Loucy (cell line): ENCODE data around the gene ERMN.

Experiments
- H2AFZ ChIP-seq: fragments of 200-600 bp; sonication (generic); 2 replicates; pipeline ENCODE4 v1.6.0; 2016; ENCODE audit warnings: antibody characterized with exemption, mild to moderate bottlenecking, low read length, moderate library complexity
- H3F3A ChIP-seq: fragments of 200-600 bp; 2 replicates; pipeline ENCODE4 v1.6.0; 2016; ENCODE audit warnings: antibody characterized with exemption, low read depth, mild to moderate bottlenecking
- H3K27me3 ChIP-seq: fragments of 200-600 bp; sonication (generic); 2 replicates; pipeline ENCODE4 v1.6.1; 2014; ENCODE audit warnings: low read length, mild to moderate bottlenecking; ENCODE audit not compliant: insufficient read depth, poor library complexity, severe bottlenecking
- H3K36me3 ChIP-seq: fragments of 200-600 bp; sonication (generic); 2 replicates; pipeline ENCODE4 v1.6.1; 2016; ENCODE audit warnings: low read length; ENCODE audit not compliant: insufficient read depth
- H3K4me1 ChIP-seq: fragments of 200-600 bp; sonication (generic); 2 replicates; pipeline ENCODE4 v1.5.1; 2014; ENCODE audit warnings: low read length, mild to moderate bottlenecking; ENCODE audit not compliant: insufficient read depth, poor library complexity, severe bottlenecking
- H3K4me2 ChIP-seq: fragments of 200-600 bp; sonication (generic); 2 replicates; pipeline ENCODE4 v1.6.0; 2014; ENCODE audit warnings: antibody characterized with exemption, low read length, low read depth, mild to moderate bottlenecking; ENCODE audit not compliant: poor library complexity, severe bottlenecking
- H3K4me3 ChIP-seq: fragments of 200-600 bp; sonication (generic); 2 replicates; pipeline ENCODE4 v1.5.1; 2014; ENCODE audit warnings: low read length, mild to moderate bottlenecking, mixed read lengths; ENCODE audit not compliant: poor library complexity, severe bottlenecking
- H3K79me2 ChIP-seq: fragments of 200-600 bp; sonication (generic); 2 replicates; pipeline ENCODE4 v1.6.1; 2014; ENCODE audit warnings: low read length; ENCODE audit not compliant: insufficient read depth
- H3K9ac ChIP-seq: fragments of 200-600 bp; sonication (generic); 2 replicates; pipeline ENCODE4 v1.6.0; 2014; ENCODE audit warnings: mild to moderate bottlenecking, low read depth, low read length, moderate library complexity; ENCODE audit not compliant: poor library complexity, severe bottlenecking
- H3K9me2 ChIP-seq: fragments of 200-600 bp; sonication (generic); replicated peaks from 2 replicates; pipeline ENCODE4 v1.6.1; 2016; ENCODE audit warnings: low read depth, low read length, mixed read lengths
- H3K9me3 ChIP-seq: fragments of 200-600 bp; sonication (generic); 2 replicates; pipeline ENCODE4 v1.6.1; 2014; ENCODE audit warnings: mild to moderate bottlenecking, antibody characterized with exemption, low read length, low read depth; ENCODE audit not compliant: insufficient read depth
- H4K20me1 ChIP-seq: fragments of 200-600 bp; sonication (generic); 2 replicates; pipeline ENCODE4 v1.6.0; 2014; ENCODE audit warnings: antibody characterized with exemption, low read length, mild to moderate bottlenecking; ENCODE audit not compliant: insufficient read depth, poor library complexity, severe bottlenecking
- CTCF ChIP-seq: fragments of 200-600 bp; sonication (generic); conservative IDR thresholded peaks from 2 replicates; pipeline ENCODE4 v1.5.1; 2014; ENCODE audit warnings: mild to moderate bottlenecking, antibody characterized with exemption, low read length
- EZH2phosphoT487 ChIP-seq: fragments of 200-600 bp; IDR thresholded peaks from 2 replicates; pipeline ENCODE4 v1.6.1; 2018; ENCODE audit warnings: antibody characterized with exemption, mild to moderate bottlenecking, moderate library complexity, borderline replicate concordance

ERMN gene

GRCh38 chr2:157334797-157335196, 9.2 kb upstream of the ERMN start:
- Histone ChIP-seq H3K9me3 (no peaks in the 10 kb centered on the region), H3F3A (no peaks in the 10 kb centered on the region), H3K36me3 (no peaks in the 10 kb centered on the region), H3K79me2 (no peaks in the 10 kb centered on the region), H3K9ac (no peak overlapping the region), H3K4me2 (no peak overlapping the region), H3K27me3 (no peaks in the 10 kb centered on the region), H2AFZ (no peak overlapping the region), H4K20me1 (no peaks in the 10 kb centered on the region), H3K4me1 (no peaks in the 10 kb centered on the region), H3K4me3 (no peak overlapping the region), H3K9me2 (no peaks in the 10 kb centered on the region)
- TF ChIP-seq CTCF, result no peak
- TF ChIP-seq EZH2phosphoT487, result no peak

GRCh38 chr2:157334335-157334734, 8.7 kb upstream of the ERMN start:
- Histone ChIP-seq H3K9ac (no peak overlapping the region), H3K4me3 (no peak overlapping the region), H3K4me2 (no peak overlapping the region), H4K20me1 (no peaks in the 10 kb centered on the region), H3K9me2 (no peaks in the 10 kb centered on the region), H3K27me3 (no peaks in the 10 kb centered on the region), H3K9me3 (no peaks in the 10 kb centered on the region), H3F3A (no peaks in the 10 kb centered on the region), H3K4me1 (no peaks in the 10 kb centered on the region), H3K36me3 (no peaks in the 10 kb centered on the region), H3K79me2 (no peaks in the 10 kb centered on the region), H2AFZ (no peak overlapping the region)
- TF ChIP-seq EZH2phosphoT487, result no peak
- no peak for TF ChIP-seq CTCF

- Histone ChIP-seq H3K4me1 (no peaks in the 10 kb centered on the region), H4K20me1 (no peaks in the 10 kb centered on the region), H3K4me2 (no peak overlapping the region), H3K9me3 (no peaks in the 10 kb centered on the region), H3K9me2 (no peaks in the 10 kb centered on the region), H3K79me2 (no peaks in the 10 kb centered on the region), H2AFZ (no peak overlapping the region), H3F3A (no peaks in the 10 kb centered on the region), H3K4me3 (no peak overlapping the region), H3K36me3 (no peaks in the 10 kb centered on the region), H3K27me3 (no peaks in the 10 kb centered on the region), H3K9ac (no peak overlapping the region)
- TF ChIP-seq EZH2phosphoT487 (no peak), CTCF (no peak)
Measured at GRCh38 chr2:157333304-157334047, 7.9 kb upstream of the ERMN start.
